Hematopoietic multipotent progenitor cell treated with erythropoietin and hydrocortisone succinate and interleukin-3 and kit ligand, for 17 days (in vitro differentiated cells): ENCODE data around the gene TNPO1.
"Not testable (repeated sequence)": the region's sequence is repeated elsewhere in the genome, so short reads cannot be mapped to it uniquely, and the experiment has no call there.

Experiments
- DNase-seq: peaks from one replicate; pipeline ENCODE4 v3.0.0-alpha.2; 2015; ENCODE audit warnings: low spot score

TNPO1 gene

GRCh38 chr5:72816284-72817075 lies at the start of gene TNPO1:
TNPO1 (plus strand) TSS chr5:72816661; CDS start chr5:72816738, 77 bp downstream.
- DNase-seq = peak; percentile 75

- DNase-seq = no peak
Observed at GRCh38 chr5:72767289-72768010, 49.0 kb upstream of the TNPO1 start.

DNA sequence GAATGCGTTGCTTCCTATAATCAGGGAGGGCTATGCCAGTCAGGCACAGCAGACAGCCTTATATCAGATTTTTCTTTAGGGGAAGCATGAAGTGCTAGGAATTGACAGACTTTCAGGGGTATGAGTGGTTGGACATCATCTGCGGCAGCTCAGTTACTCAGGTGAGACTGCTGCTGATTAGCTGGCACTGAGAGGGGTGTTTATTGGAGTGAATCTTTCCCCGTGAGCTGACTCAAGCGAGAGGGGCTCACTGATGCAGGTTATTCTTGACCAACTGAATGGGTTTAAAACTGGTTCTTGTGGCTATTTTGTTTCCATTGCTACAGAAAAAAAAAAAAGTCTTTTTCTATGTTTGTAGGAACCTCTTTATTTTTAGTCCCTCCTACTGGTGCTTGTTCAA lies 46.2 kb upstream of the TNPO1 start:
- no peak for DNase-seq

DNA sequence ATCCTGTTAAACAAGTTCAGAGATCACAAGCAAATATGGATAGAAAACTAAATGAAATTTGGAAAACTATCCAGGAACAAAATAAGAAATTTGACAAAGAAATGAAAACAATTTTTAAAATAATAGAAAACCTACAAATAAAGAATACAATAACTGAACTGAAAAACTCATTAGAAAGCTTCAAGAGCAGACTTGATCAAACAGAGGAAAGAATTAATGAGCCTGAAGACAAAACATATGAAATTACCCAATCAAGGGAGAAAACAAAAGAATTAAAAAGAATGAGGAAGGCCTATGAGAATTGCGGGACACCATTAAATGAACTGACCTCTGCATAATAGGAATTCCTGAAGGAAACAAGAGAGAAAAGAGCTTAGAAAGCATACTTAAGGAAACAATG lies 39.8 kb upstream of the TNPO1 start:
- no peak for DNase-seq

- no peak for DNase-seq
Observed at GRCh38 chr5:72779520-72779919, 36.9 kb upstream of the TNPO1 start.

- no peak for DNase-seq
Observed at GRCh38 chr5:72783354-72783753, 33.1 kb upstream of the TNPO1 start.

DNA sequence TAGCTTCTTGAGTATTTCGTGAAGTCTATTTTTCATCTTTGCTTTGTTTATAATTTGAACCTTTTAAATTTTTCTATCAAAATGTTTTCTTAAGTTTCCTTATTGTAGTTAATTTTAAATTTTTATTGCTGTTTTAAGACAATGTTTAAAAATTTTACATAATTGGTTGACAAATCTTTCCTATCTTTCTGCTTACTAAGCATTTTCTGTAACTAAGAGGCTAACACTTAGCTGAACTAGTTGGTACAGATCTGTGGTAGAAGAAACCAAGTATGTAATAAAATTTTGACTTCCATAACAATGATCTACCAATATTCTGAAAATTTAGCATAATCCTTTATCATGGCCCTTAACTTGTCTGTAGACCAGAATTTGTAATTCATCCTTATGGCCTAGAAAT lies 32.3 kb upstream of the TNPO1 start:
- no peak for DNase-seq

DNA sequence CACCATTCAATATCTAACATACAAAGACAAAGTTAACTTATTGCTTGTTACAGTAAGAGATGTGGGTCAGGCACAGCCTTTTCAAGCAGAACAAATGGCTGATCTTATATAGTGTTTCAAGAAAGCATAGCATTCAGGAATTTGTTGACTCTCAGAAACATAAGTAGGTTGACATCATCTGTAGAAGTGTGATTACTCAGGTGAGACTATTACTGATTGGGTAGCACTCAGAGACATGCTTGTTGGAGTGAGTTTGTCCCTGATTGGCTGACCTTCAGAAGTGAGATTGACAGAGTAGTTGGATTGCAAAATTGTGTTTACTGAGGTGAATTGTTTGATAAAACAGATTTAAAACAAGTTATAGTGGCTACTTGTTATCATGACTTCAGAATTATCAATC lies 30.7 kb upstream of the TNPO1 start:
- no peak for DNase-seq

GRCh38 chr5:72786676-72787075 lies 29.8 kb upstream of the TNPO1 start:
- no peak for DNase-seq

GRCh38 chr5:72788866-72789505 lies 27.5 kb upstream of the TNPO1 start:
- DNase-seq = no peak

DNA sequence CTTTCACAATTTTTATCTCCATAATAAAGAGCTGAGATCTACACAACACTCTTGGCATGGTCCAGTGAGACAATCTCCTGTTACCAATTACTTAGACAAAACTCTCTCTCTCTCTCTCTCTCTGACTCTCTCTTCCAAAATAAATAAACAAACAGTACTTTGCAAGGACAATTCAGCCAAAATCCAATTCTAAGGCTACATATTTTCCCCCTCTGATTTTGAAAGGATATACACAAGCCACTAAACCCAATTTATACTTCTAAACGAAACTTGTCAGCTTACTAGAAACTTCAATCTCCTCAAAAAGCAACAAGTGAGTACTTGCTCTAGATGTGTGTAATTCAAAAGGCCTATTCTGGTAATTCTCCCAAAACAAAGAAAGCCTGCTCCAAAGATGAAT lies 26.3 kb upstream of the TNPO1 start:
- no peak for DNase-seq

- not testable (repeated sequence) for DNase-seq
Observed at GRCh38 chr5:72792662-72793061, 23.8 kb upstream of the TNPO1 start.

- DNase-seq = no peak
Observed at GRCh38 chr5:72796001-72796400, 20.5 kb upstream of the TNPO1 start.

DNA sequence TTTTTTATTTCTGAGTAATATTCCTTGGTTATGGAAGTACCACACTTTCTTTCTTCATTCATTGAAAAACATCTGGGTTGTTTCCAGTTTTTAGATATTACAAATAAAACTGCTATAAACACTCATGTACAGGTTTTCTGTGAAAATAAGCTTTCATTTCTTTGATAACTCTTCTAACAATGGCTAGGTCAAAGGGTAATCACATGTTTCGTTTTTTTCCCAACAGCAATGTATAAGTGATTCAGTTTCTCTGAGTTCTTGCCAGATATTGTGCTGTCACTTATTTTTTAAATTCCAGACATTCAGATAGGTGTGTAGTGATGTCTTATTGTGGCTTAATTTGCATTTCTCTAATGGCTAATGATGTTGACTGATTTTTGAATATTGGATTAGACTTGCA lies 16.7 kb upstream of the TNPO1 start:
- no peak for DNase-seq

DNA sequence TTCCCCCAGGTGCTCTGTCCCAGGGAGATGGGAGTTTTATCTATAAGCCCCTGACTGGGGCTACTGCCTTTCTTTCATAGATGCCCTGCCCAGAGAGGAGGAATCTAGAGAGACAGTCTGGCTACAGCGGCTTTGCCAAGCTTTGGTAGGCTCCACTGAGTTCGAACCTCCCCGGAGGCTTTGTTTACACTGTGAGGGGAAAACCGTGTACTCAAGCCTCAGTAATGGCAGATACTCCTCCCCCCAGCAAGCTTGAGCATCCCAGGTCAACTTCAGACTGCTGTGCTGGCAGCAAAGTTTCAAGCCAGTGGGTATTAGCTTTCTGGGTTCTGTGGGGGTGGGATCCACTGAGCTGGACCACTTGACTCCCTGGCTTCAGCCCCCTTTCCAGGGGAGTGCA lies 7.8 kb upstream of the TNPO1 start:
- DNase-seq = not testable (repeated sequence)

- DNase-seq = no peak
Observed at GRCh38 chr5:72811849-72812248, 4.6 kb upstream of the TNPO1 start.

DNA sequence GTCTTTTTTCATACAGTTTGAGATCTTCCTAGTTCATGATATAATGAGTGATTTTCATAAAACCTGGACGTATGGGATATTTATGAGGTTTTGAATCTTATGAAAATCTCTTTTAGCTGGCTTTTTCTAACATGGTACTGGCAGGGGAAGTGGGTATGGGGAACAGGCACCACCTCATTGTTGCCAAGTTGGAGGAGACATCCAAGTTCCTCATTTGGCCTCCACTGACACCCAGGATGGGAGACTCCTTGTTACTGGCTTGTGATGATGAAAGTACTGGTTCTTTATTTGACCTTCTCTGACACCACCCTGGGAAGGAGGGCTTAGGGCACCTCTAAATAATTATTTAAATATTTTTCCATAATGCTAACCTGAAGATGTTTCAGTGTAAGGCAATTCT lies 4.0 kb upstream of the TNPO1 start:
- no peak for DNase-seq

GRCh38 chr5:72814104-72814503 lies 2.4 kb upstream of the TNPO1 start:
- no peak for DNase-seq

- DNase-seq = no peak
Observed at GRCh38 chr5:72814864-72815263, 1.6 kb upstream of the TNPO1 start.

GRCh38 chr5:72815580-72816283 lies 729 bp upstream of the TNPO1 start:
- DNase-seq = no peak

DNA sequence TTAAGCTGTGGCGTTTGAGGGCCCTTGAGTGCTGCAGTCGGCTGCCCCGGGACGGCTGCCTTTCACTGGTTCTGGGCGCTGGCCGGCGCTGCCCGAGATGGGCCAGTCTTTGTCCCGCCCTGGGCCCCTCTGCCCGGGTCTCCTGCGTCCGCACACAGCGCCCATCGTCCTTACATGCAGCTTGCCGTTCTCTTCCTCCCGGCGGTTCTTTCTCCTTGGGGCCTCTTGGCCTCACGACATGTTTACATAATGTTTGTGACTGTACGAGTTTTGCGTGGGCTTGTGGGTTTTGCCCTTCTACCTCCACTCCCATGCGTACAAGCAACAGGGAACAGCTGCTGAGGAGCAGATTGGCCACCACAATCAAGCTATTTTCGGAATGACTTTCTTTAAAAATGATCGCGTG lies 618 bp downstream of the TNPO1 start:
- DNase-seq = peak; percentile 26

- DNase-seq = no peak
Observed at GRCh38 chr5:72817671-72818266, 1.3 kb downstream of the TNPO1 start.
